HepG2 (cell line): ENCODE measurements around the gene MTRF1. TPM values are rescaled to one million over a fixed set of nuclear protein-coding genes. Genes with fewer than 3 reads are reported as not detected.

ENCODE experiments used
- ATAC-seq: fragments of 200-7000 bp; cut with Tn5 transposase; 3 replicates; pipeline ENCODE4 v1.9.1; 2020; ENCODE audit warnings: mild to moderate bottlenecking, moderate library complexity
- BruUV-seq: library from RNA; stranded (reverse); fragments of 400-500 nt; replicated peaks from 2 replicates; lab custom pipeline; 2021; lab: Mats Ljungman, UMichigan
- CTCF ChIA-PET: fragments of 300-600 bp; formaldehyde crosslinking; extraction: SDS; loops from one replicate; lab custom pipeline; 2021; ENCODE audit warnings: low total read pairs, inconsistent platforms, low intra/inter-chr PET ratio; lab: Yijun Ruan, JAX
- POLR2A ChIA-PET: fragments of 350-600 bp; sonication (Branson Sonifier 250); formaldehyde crosslinking; loops from one replicate; lab custom pipeline; 2020; ENCODE audit warnings: antibody characterized with exemption, inconsistent platforms; lab: Yijun Ruan, JAX
- DNase-seq: peaks from one replicate; pipeline ENCODE4 v3.0.0-alpha.2; 2015; ENCODE audit warnings: low spot score
- FAIRE-seq: peaks from 3 replicates; lab custom pipeline; 2011; peaks lifted over from hg19 to GRCh38; lab: Jason Lieb, UNC
- H2AFZ ChIP-seq: one replicate; pipeline ENCODE4 v1.6.1; 2011; ENCODE audit warnings: low read length, inconsistent platforms
- H3K27ac ChIP-seq: fragments of 300-600 bp; 3 replicates; pipeline ENCODE4 v1.8.0; 2011; ENCODE audit warnings: mixed run types, mild to moderate bottlenecking, mixed read lengths, low read length, inconsistent platforms; ENCODE audit not compliant: insufficient read depth; ENCODE audit errors: extremely low read length
- H3K27me3 ChIP-seq, 2 experiments: fragments of 200-600 bp in 1 of 2; 2 replicates in 1 of 2; 3 replicates in 1 of 2; pipeline versions ENCODE4 v1.6.0 to v1.8.0; 2011; ENCODE audit warnings: low read length in 2 of 2, mild to moderate bottlenecking in 2 of 2, moderate library complexity in 2 of 2, inconsistent platforms in 1 of 2; ENCODE audit not compliant: insufficient read depth in 2 of 2, control insufficient read depth in 1 of 2
- H3K36me3 ChIP-seq, 2 experiments: fragments of 200-600 bp in 1 of 2; replicated peaks in 1 of 2; 2 replicates in 1 of 2; 3 replicates in 1 of 2; pipeline versions ENCODE4 v1.5.1 to v1.8.0; 2011; ENCODE audit warnings: low read length in 2 of 2, inconsistent platforms in 1 of 2; ENCODE audit not compliant: insufficient read depth in 2 of 2, control insufficient read depth in 1 of 2
- H3K4me1 ChIP-seq: 2 replicates; pipeline ENCODE4 v1.5.1; 2012; ENCODE audit warnings: low read length, inconsistent platforms; ENCODE audit not compliant: insufficient read depth
- H3K4me2 ChIP-seq: 2 replicates; pipeline ENCODE4 v1.6.0; 2011; ENCODE audit warnings: low read depth, low read length, inconsistent platforms
- H3K4me3 ChIP-seq, 3 experiments: fragments of 200-600 bp in 1 of 3; sonication (generic), shearing (Covaris generic) in 1 of 3; replicated peaks in 1 of 3; 2 replicates each; pipeline ENCODE4 v1.5.1; 2011 to 2016; ENCODE audit warnings: low read length in 3 of 3, inconsistent platforms in 2 of 3, low read depth in 2 of 3, mild to moderate bottlenecking in 2 of 3, control low read depth in 1 of 3, mixed read lengths in 1 of 3; ENCODE audit not compliant: insufficient read depth in 1 of 3
- H3K79me2 ChIP-seq: one replicate; pipeline ENCODE4 v1.6.1; 2011; ENCODE audit warnings: low read length, inconsistent platforms; ENCODE audit not compliant: insufficient read depth
- H3K9ac ChIP-seq: 2 replicates; pipeline ENCODE4 v1.6.0; 2011; ENCODE audit warnings: mild to moderate bottlenecking, low read depth, low read length, inconsistent platforms; ENCODE audit not compliant: insufficient read depth
- H3K9me3 ChIP-seq: 2 replicates; pipeline ENCODE4 v1.5.1; 2012; ENCODE audit warnings: mild to moderate bottlenecking, low read length
- H4K20me1 ChIP-seq: 2 replicates; pipeline ENCODE4 v1.6.0; 2011; ENCODE audit warnings: inconsistent platforms, mild to moderate bottlenecking, low read length, moderate library complexity; ENCODE audit not compliant: insufficient read depth
- AHR ChIP-seq: IDR thresholded peaks from 2 replicates; pipeline ENCODE4 v1.6.1; 2018; ENCODE audit warnings: missing genetic modification reagents, missing compliant biosample characterization
- ASH2L ChIP-seq: fragments of 300-600, 200-600 bp; sonication (generic); IDR thresholded peaks from 2 replicates; pipeline ENCODE4 v1.7.0; 2017; ENCODE audit warnings: low read depth, mild to moderate bottlenecking, moderate library complexity, mixed read lengths, low read length; ENCODE audit not compliant: insufficient read length
- ATAD3A ChIP-seq: sonication (generic); formaldehyde crosslinking; IDR thresholded peaks from 2 replicates; pipeline ENCODE4 v1.4.0; 2020; ENCODE audit warnings: missing genetic modification reagents
- BRD4 ChIP-seq: sonication (generic); formaldehyde crosslinking; IDR thresholded peaks from 2 replicates; pipeline ENCODE4 v1.4.0; 2020; ENCODE audit warnings: missing genetic modification reagents
- MED13 ChIP-seq: sonication (generic); formaldehyde crosslinking; IDR thresholded peaks from 2 replicates; pipeline ENCODE4 v1.5.0; 2020; ENCODE audit warnings: missing genetic modification reagents
- PAX8 ChIP-seq: sonication (generic); formaldehyde crosslinking; IDR thresholded peaks from 2 replicates; pipeline ENCODE4 v1.8.0; 2022; ENCODE audit warnings: mild to moderate bottlenecking, missing genetic modification reagents, borderline replicate concordance
- SOX6 ChIP-seq, 2 experiments: fragments of 450-650 bp in 1 of 2; sonication (generic) in 1 of 2; formaldehyde crosslinking in 1 of 2; IDR thresholded peaks; 2 replicates each; pipeline versions ENCODE4 v1.4.0 to v1.6.1; 2017 to 2020; ENCODE audit warnings: antibody characterized with exemption in 1 of 2, mild to moderate bottlenecking in 1 of 2, missing genetic modification reagents in 1 of 2
- U2AF1 ChIP-seq: fragments of 200-400 bp; formaldehyde crosslinking; optimal IDR thresholded peaks from 2 replicates; pipeline ENCODE3; 2017; ENCODE audit warnings: mild to moderate bottlenecking, low read depth, low read length
- ZNF510 ChIP-seq: sonication (generic); formaldehyde crosslinking; IDR thresholded peaks from 2 replicates; pipeline ENCODE4 v1.4.0; 2020; ENCODE audit warnings: low read depth, mild to moderate bottlenecking, missing genetic modification reagents
- ZNF543 ChIP-seq: sonication (generic); formaldehyde crosslinking; IDR thresholded peaks from 2 replicates; pipeline ENCODE4 v1.4.0; 2020; ENCODE audit warnings: mild to moderate bottlenecking, missing genetic modification reagents
- ZNF672 ChIP-seq: sonication (generic); formaldehyde crosslinking; IDR thresholded peaks from 2 replicates; pipeline ENCODE4 v1.8.1; 2022; ENCODE audit warnings: missing genetic modification reagents
- WGBS: methylation state at CpG from one replicate; pipeline ENCODE4 v1.1.6; 2017; ENCODE audit warnings: low lambda C conversion rate; 5-methylcytosine and 5-hydroxymethylcytosine counted together
- in situ Hi-C: cut with HindIII; loops from 2 replicates; pipeline ENCODE4 v1.10.0; 2017; ENCODE audit warnings: low pct_unique_long_range_greater_than_20kb; ENCODE audit not compliant: extremely low pct_ligation_motif_present
- intact Hi-C: fragments of 100-400 bp; cut with micrococcal nuclease; formaldehyde crosslinking; loops from one replicate; pipeline ENCODE4 v1.10.0; 2022; ENCODE audit not compliant: unreplicated experiment
- polyA plus RNA-seq, 8 experiments: library from polyadenylated mRNA; depleted of rRNA in 3 of 8; stranded (reverse) in 7 of 8; unstranded in 1 of 8; fragments of >200 nt; fragmentation: Illumina TruSeq in 4 of 8; extraction: Trizol in 4 of 8; gene quantifications; 2 replicates each; pipeline versions ENCODE4 v1.2.1 to v1.2.3, GENCODE V29; 2011 to 2016; ENCODE audit warnings: low read depth in 4 of 8, missing spikeins in 1 of 8, mixed read lengths in 1 of 8; ENCODE audit not compliant: insufficient read depth in 1 of 8
- total RNA-seq, 5 experiments: library from RNA; depleted of rRNA; stranded (reverse); fragments of >200 nt; fragmentation: Illumina TruSeq; extraction: Trizol; gene quantifications; 2 replicates each; pipeline ENCODE4 v1.2.3, GENCODE V29; 2016; ENCODE audit warnings: low read depth in 1 of 5
- TF ChIP-seq, protein P1 (sequence below): sonication (generic); formaldehyde crosslinking; IDR thresholded peaks from 2 replicates; pipeline ENCODE4 v1.5.0; 2020; ENCODE audit warnings: missing genetic modification reagents
- TF ChIP-seq, protein P2 (sequence below): sonication (generic); formaldehyde crosslinking; IDR thresholded peaks from 2 replicates; pipeline ENCODE4 v1.5.0; 2020; ENCODE audit warnings: missing genetic modification reagents, mild to moderate bottlenecking, borderline replicate concordance
- TF ChIP-seq, protein P3 (sequence below): sonication (generic); formaldehyde crosslinking; conservative IDR thresholded peaks from 2 replicates; pipeline ENCODE4 v1.4.0; 2020; ENCODE audit warnings: missing genetic modification reagents
- TF ChIP-seq, protein P4 (sequence below): sonication (generic); formaldehyde crosslinking; IDR thresholded peaks from 2 replicates; pipeline ENCODE4 v1.4.0; 2020; ENCODE audit warnings: mild to moderate bottlenecking, missing genetic modification reagents
- TF ChIP-seq, protein P5 (sequence below): sonication (generic); formaldehyde crosslinking; IDR thresholded peaks from 2 replicates; pipeline ENCODE4 v1.4.0; 2020; ENCODE audit warnings: missing genetic modification reagents

The MTRF1 gene
- total and polyA plus RNA-seq, 2 of the 13 experiments (the other 11 are each of a cell fraction or from before 2014, with no cell fraction given): 21.6 to 27.2 TPM

DNA sequence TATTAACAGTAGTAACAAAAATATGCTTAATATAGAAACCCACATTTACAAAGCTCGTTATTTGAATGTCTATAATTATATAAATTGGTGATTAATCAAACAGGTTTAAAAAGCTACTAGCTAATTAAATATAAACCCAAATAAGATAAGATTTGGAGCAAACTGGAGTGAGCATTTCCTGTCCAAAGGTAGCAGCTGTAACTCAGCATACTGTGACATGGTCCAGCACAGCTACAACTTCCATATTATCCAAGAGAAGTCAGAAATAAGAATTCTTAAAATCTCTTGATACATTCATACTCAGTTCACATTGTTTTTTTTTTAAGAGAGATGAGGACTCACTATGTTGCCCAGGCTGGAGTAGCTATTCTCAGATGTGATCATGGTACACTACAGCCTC is 8.5 kb downstream of the MTRF1 start:
- H3K79me2 ChIP-seq: peaks cover 9% of the 10 kb centered on the region
- no peak overlapping the region for H3K4me3 ChIP-seq
- H3K27ac ChIP-seq: no peak overlapping the region
- TF ChIP-seq PAX8 (CRISPR knock-in tag): no peak
- TF ChIP-seq SOX6 (IDR thresholded peaks at IDR 0.05): no peak
- TF ChIP-seq SOX6 (CRISPR knock-in tag; IDR thresholded peaks at IDR 0.05): no peak
- TF ChIP-seq U2AF1: no peak
- no peak for TF ChIP-seq ZNF672
- TF ChIP-seq ATAD3A (CRISPR knock-in tag): no peak
- no peak for TF ChIP-seq MED13 (CRISPR knock-in tag)
- TF ChIP-seq, protein P1, sequence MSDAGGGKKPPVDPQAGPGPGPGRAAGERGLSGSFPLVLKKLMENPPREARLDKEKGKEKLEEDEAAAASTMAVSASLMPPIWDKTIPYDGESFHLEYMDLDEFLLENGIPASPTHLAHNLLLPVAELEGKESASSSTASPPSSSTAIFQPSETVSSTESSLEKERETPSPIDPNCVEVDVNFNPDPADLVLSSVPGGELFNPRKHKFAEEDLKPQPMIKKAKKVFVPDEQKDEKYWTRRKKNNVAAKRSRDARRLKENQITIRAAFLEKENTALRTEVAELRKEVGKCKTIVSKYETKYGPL (CRISPR knock-in tag): no peak
- TF ChIP-seq AHR (CRISPR knock-in tag): no peak
- TF ChIP-seq ASH2L: no peak
- TF ChIP-seq, protein P2, sequence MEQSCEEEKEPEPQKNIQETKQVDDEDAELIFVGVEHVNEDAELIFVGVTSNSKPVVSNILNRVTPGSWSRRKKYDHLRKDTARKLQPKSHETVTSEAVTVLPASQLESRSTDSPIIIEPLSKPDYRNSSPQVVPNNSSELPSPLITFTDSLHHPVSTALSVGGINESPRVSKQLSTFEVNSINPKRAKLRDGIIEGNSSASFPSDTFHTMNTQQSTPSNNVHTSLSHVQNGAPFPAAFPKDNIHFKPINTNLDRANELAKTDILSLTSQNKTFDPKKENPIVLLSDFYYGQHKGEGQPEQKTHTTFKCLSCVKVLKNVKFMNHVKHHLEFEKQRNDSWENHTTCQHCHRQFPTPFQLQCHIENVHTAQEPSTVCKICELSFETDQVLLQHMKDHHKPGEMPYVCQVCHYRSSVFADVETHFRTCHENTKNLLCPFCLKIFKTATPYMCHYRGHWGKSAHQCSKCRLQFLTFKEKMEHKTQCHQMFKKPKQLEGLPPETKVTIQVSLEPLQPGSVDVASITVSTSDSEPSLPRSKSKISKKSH (CRISPR knock-in tag): no peak
- TF ChIP-seq ZNF543 (CRISPR knock-in tag): no peak
- TF ChIP-seq ZNF510: no peak
- TF ChIP-seq, protein P3, sequence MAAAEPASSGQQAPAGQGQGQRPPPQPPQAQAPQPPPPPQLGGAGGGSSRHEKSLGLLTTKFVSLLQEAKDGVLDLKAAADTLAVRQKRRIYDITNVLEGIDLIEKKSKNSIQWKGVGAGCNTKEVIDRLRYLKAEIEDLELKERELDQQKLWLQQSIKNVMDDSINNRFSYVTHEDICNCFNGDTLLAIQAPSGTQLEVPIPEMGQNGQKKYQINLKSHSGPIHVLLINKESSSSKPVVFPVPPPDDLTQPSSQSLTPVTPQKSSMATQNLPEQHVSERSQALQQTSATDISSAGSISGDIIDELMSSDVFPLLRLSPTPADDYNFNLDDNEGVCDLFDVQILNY (CRISPR knock-in tag): no peak
- TF ChIP-seq, protein P4, sequence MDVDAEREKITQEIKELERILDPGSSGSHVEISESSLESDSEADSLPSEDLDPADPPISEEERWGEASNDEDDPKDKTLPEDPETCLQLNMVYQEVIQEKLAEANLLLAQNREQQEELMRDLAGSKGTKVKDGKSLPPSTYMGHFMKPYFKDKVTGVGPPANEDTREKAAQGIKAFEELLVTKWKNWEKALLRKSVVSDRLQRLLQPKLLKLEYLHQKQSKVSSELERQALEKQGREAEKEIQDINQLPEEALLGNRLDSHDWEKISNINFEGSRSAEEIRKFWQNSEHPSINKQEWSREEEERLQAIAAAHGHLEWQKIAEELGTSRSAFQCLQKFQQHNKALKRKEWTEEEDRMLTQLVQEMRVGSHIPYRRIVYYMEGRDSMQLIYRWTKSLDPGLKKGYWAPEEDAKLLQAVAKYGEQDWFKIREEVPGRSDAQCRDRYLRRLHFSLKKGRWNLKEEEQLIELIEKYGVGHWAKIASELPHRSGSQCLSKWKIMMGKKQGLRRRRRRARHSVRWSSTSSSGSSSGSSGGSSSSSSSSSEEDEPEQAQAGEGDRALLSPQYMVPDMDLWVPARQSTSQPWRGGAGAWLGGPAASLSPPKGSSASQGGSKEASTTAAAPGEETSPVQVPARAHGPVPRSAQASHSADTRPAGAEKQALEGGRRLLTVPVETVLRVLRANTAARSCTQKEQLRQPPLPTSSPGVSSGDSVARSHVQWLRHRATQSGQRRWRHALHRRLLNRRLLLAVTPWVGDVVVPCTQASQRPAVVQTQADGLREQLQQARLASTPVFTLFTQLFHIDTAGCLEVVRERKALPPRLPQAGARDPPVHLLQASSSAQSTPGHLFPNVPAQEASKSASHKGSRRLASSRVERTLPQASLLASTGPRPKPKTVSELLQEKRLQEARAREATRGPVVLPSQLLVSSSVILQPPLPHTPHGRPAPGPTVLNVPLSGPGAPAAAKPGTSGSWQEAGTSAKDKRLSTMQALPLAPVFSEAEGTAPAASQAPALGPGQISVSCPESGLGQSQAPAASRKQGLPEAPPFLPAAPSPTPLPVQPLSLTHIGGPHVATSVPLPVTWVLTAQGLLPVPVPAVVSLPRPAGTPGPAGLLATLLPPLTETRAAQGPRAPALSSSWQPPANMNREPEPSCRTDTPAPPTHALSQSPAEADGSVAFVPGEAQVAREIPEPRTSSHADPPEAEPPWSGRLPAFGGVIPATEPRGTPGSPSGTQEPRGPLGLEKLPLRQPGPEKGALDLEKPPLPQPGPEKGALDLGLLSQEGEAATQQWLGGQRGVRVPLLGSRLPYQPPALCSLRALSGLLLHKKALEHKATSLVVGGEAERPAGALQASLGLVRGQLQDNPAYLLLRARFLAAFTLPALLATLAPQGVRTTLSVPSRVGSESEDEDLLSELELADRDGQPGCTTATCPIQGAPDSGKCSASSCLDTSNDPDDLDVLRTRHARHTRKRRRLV: no peak
- no peak for TF ChIP-seq BRD4 (CRISPR knock-in tag)
- TF ChIP-seq, protein P5, sequence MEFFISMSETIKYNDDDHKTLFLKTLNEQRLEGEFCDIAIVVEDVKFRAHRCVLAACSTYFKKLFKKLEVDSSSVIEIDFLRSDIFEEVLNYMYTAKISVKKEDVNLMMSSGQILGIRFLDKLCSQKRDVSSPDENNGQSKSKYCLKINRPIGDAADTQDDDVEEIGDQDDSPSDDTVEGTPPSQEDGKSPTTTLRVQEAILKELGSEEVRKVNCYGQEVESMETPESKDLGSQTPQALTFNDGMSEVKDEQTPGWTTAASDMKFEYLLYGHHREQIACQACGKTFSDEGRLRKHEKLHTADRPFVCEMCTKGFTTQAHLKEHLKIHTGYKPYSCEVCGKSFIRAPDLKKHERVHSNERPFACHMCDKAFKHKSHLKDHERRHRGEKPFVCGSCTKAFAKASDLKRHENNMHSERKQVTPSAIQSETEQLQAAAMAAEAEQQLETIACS: no peak
- no peaks in the 10 kb centered on the region for H3K27me3 ChIP-seq
- in situ Hi-C loops: no loop called here
- peaks cover 59% of the 10 kb centered on the region for H3K4me1 ChIP-seq
- peaks cover 1 to 8% of the 10 kb centered on the region in 2 experiments; a peak in 3 of 5 replicates for H3K36me3 ChIP-seq
- no peak overlapping the region for H3K9ac ChIP-seq
- no TSS peak for BruUV-seq
- DNase-seq (no peak), FAIRE-seq (no peak), ATAC-seq (no peak)
- H3K4me2 ChIP-seq: no peak overlapping the region
- POLR2A ChIA-PET: no interaction called here
- intact Hi-C loops: no loop called here
- whole genome bisulfite sequencing: 96% methylated on average over 1 of the region's 1 CpG
- H2AFZ ChIP-seq: no peak overlapping the region
- CTCF ChIA-PET: no interaction called here
- H3K9me3 ChIP-seq: no peaks in the 10 kb centered on the region
- no peaks in the 10 kb centered on the region for H4K20me1 ChIP-seq
